ENCODE data around the gene TOM1.

TOM1 gene

DNA sequence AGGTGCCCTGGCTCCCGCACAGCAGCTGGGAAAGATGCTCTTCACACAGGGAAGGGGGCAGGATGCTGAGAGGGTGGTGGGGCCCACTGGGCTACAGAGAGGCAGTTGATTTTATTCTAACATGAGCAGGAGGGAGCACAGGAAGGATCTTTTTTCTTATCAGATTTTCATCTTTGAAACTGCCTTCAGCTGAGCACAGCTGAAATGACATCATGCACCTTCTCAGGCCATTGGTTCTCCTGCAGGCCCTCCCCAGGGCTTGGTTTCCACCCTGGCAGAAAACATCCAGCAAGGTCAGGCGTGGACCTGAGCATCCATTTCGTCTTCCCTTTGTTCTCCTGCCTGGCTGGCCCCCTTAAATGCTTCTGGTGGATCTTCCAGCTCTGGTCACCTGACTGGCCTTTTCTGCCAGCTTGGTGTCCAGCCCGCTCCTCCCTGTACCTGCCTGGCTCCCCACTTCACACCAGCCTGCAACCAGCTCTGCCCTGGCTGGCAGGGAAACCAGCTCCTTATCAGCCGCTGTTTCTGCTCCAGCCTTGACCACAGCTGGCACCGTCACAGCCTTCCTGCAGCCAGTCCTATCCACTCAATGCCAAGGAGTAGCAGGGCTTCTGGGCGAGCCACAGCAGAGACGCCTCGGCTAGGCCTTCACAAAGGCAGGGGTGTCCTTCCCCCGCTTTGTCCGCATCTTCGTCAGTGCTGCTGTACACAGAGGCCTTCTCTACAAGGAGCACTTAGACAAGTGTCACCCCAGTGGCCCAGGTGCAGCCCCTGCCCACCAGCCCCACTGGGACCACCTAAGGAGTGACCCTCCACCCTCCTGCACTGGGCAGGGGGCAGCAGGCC is 36.5 kb downstream of the TOM1 start:
- no peak for DNase-seq (ENCODE audit: low read depth in 1 of 2, low spot score in 1 of 2)
- TF ChIP-seq GABPA (IDR thresholded peaks at IDR 0.05; ENCODE audit: low read depth) (no peak), POLR2AphosphoS5 (IDR thresholded peaks at IDR 0.05; ENCODE audit: low read depth) (no peak), SPI1 (IDR thresholded peaks at IDR 0.05; ENCODE audit: borderline replicate concordance, low read depth) (no peak)
- TF ChIP-seq, protein P1, sequence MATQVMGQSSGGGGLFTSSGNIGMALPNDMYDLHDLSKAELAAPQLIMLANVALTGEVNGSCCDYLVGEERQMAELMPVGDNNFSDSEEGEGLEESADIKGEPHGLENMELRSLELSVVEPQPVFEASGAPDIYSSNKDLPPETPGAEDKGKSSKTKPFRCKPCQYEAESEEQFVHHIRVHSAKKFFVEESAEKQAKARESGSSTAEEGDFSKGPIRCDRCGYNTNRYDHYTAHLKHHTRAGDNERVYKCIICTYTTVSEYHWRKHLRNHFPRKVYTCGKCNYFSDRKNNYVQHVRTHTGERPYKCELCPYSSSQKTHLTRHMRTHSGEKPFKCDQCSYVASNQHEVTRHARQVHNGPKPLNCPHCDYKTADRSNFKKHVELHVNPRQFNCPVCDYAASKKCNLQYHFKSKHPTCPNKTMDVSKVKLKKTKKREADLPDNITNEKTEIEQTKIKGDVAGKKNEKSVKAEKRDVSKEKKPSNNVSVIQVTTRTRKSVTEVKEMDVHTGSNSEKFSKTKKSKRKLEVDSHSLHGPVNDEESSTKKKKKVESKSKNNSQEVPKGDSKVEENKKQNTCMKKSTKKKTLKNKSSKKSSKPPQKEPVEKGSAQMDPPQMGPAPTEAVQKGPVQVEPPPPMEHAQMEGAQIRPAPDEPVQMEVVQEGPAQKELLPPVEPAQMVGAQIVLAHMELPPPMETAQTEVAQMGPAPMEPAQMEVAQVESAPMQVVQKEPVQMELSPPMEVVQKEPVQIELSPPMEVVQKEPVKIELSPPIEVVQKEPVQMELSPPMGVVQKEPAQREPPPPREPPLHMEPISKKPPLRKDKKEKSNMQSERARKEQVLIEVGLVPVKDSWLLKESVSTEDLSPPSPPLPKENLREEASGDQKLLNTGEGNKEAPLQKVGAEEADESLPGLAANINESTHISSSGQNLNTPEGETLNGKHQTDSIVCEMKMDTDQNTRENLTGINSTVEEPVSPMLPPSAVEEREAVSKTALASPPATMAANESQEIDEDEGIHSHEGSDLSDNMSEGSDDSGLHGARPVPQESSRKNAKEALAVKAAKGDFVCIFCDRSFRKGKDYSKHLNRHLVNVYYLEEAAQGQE (IDR thresholded peaks at IDR 0.05; ENCODE audit: insufficient replicate concordance, low read depth), result no peak
- TF ChIP-seq, protein P2, sequence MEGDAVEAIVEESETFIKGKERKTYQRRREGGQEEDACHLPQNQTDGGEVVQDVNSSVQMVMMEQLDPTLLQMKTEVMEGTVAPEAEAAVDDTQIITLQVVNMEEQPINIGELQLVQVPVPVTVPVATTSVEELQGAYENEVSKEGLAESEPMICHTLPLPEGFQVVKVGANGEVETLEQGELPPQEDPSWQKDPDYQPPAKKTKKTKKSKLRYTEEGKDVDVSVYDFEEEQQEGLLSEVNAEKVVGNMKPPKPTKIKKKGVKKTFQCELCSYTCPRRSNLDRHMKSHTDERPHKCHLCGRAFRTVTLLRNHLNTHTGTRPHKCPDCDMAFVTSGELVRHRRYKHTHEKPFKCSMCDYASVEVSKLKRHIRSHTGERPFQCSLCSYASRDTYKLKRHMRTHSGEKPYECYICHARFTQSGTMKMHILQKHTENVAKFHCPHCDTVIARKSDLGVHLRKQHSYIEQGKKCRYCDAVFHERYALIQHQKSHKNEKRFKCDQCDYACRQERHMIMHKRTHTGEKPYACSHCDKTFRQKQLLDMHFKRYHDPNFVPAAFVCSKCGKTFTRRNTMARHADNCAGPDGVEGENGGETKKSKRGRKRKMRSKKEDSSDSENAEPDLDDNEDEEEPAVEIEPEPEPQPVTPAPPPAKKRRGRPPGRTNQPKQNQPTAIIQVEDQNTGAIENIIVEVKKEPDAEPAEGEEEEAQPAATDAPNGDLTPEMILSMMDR (IDR thresholded peaks at IDR 0.05; ENCODE audit: insufficient read depth, low read length), result no peak
- Histone ChIP-seq H3K4me3 (replicated peaks; ENCODE audit: insufficient read depth, low read length) (no peak overlapping the region), H3K27me3 (ENCODE audit: insufficient read depth, poor library complexity, severe bottlenecking) (no peaks in the 10 kb centered on the region), H3K27ac (replicated peaks) (no peak overlapping the region)

DNA sequence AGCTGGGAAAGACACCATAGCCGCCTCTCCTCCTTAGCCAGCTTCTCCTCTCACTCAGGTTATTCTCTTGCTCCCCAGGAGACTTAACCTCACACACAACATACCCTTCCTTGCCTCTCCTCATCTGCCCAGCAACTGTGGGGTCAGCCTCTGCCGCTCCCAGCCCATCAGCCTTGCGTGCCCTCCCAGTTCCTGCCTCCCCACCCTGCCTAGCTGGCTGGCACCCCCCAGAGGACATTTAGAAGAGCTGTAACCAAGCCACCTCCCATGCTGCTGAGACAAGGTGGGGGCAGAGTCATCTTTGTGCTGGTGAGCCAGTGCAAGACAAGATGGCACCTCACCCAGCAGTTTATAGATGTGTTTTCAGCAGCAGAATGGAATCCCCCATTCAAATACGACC is 38.2 kb downstream of the TOM1 start:
- TF ChIP-seq POLR2AphosphoS5 (IDR thresholded peaks at IDR 0.05; ENCODE audit: low read depth), result no peak
- no peak for TF ChIP-seq SPI1 (IDR thresholded peaks at IDR 0.05; ENCODE audit: borderline replicate concordance, low read depth)
- TF ChIP-seq, protein P2 (IDR thresholded peaks at IDR 0.05; ENCODE audit: insufficient read depth, low read length), result no peak
- no peak for TF ChIP-seq GABPA (IDR thresholded peaks at IDR 0.05; ENCODE audit: low read depth)
- TF ChIP-seq, protein P1 (IDR thresholded peaks at IDR 0.05; ENCODE audit: insufficient replicate concordance, low read depth), result no peak
- H3K4me3 ChIP-seq (replicated peaks; ENCODE audit: insufficient read depth, low read length), result no peak overlapping the region
- H3K27me3 ChIP-seq (ENCODE audit: insufficient read depth, poor library complexity, severe bottlenecking), result no peaks in the 10 kb centered on the region
- no peak for DNase-seq (ENCODE audit: low read depth in 1 of 2, low spot score in 1 of 2)
- H3K27ac ChIP-seq (replicated peaks), result no peak overlapping the region

DNA sequence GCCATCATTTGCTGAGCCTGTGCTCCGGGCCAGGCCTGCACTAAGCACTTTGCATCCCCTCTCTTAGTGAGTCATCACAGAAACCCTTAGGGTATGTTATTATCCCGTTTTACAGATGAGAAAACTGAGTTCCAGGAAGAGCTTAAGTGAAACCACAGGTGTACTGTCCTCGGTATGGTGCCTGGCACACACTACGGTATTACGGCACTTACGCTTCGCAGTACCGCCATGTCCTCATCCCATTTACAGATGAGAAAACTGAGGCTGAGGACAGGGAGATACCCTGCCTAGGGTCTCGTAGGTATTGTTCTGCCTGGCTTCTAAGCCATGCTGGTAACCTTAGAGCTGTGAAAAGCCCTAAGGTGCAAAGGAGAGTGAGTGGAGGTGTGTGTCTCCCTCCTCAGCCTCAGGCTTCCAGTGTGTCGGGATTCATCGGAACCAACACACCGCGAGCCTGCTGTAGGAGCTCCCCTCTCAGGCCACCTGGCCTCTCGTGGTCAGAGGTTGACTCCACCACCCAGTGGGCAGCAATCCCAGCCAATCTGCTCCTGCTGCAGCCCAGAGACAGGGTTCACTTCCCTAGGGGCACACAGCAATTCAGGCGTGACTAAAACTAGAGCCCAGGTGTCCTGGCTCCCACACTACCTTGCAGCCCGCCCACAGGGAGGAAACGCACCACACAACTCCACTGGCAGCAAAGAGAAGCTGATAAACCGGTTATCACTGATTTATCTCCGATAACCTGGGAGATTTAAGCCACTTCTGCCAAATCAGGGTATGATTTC is 41.6 kb downstream of the TOM1 start:
- Histone ChIP-seq H3K27ac (replicated peaks) (no peak overlapping the region), H3K27me3 (ENCODE audit: insufficient read depth, poor library complexity, severe bottlenecking) (no peaks in the 10 kb centered on the region), H3K4me3 (replicated peaks; ENCODE audit: insufficient read depth, low read length) (no peak overlapping the region)
- TF ChIP-seq, protein P2 (IDR thresholded peaks at IDR 0.05; ENCODE audit: insufficient read depth, low read length), result no peak
- TF ChIP-seq, protein P1 (IDR thresholded peaks at IDR 0.05; ENCODE audit: insufficient replicate concordance, low read depth), result no peak
- TF ChIP-seq GABPA (IDR thresholded peaks at IDR 0.05; ENCODE audit: low read depth) (no peak), POLR2AphosphoS5 (IDR thresholded peaks at IDR 0.05; ENCODE audit: low read depth) (no peak), SPI1 (IDR thresholded peaks at IDR 0.05; ENCODE audit: borderline replicate concordance, low read depth) (no peak)
- no peak for DNase-seq (ENCODE audit: low read depth in 1 of 2, low spot score in 1 of 2)
